ENCODE results near the gene YY1.
"Not testable (repeated sequence)": the region's sequence is repeated elsewhere in the genome, so short reads cannot be mapped to it uniquely, and the experiment has no call there.

Gene YY1
- total RNA-seq: 182 to 260 reads per million in 2 donors

DNA sequence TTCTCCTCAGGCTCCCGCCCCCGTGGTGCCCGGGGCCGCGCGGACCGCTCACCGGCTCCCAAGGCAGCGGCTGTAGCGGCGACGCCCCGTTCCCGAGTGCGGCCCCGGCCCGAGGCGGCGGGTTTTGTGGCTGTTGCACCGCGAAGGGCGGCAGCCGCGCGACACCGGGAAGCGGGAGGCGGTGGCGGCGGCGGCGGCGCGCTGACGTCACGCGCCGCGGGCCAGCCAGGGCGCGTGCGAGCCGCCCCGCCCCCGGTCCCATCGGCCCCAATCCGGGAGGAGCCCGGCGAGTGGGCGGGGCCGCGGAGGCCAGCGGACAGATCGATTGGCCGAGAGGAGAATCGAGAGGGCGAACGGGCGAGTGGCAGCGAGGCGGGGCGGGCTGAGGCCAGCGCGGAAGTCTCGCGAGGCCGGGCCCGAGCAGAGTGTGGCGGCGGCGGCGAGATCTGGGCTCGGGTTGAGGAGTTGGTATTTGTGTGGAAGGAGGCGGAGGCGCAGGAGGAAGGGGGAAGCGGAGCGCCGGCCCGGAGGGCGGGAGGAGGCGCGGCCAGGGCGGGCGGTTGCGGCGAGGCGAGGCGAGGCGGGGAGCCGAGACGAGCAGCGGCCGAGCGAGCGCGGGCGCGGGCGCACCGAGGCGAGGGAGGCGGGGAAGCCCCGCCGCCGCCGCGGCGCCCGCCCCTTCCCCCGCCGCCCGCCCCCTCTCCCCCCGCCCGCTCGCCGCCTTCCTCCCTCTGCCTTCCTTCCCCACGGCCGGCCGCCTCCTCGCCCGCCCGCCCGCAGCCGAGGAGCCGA lies at the start of gene YY1:
Gene YY1, plus strand, starts transcription at position 726 of the 792 bp plus-strand sequence. CDS start 101 bp downstream, outside the sequence.
- DNase-seq: peak; percentile 99

DNA sequence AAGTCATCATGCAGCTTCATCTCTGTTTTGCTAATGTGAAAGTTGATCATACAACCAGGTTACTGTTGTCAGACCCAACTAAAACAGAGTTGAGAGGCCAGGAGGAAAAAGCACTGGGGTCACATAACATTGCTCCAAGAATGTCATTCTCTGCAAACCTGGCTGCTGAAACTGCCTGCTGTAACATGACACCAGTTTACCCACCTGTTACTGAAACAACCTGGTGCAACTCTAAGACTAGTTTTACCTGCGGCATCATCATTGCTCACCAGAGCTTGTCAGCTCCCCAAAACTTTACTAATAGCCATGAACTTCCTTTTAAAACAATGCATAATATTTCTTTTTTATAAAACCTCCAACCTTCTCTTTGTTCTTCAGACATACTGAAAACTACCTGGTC lies 48.8 kb upstream of the YY1 start:
- DNase-seq: no peak

DNA sequence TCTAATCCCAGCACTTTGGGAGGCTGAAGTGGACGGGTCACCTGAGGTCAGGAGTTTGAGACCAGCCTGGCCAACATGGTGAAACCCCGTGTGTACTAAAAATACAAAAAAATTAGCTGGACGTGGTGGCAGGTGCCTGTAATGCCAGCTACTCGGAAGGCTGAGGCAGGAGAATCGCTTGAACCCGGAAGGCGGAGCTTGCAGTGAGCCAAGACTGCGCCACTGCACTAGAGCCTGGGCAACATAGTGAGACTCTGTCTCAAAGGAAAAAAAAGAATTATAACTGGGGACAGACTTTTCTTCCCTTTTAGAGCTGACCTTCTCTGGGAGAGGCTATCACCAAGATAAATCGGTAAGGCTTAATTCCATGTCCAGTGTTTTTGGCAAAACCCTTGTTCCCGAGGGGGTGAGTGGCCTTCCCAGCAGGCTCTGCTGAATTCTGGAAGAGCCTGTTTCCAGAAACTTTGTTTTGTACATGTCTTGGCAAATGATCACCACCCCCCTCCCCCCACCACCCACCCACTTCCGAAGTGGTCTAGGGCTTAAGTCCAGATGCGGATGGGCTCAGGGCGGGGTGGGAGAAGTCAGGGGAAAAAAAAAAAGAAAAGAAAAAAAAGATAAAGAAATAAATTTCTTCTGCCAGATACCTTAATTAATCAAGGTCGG lies 47.2 kb upstream of the YY1 start:
- DNase-seq: no peak

DNA sequence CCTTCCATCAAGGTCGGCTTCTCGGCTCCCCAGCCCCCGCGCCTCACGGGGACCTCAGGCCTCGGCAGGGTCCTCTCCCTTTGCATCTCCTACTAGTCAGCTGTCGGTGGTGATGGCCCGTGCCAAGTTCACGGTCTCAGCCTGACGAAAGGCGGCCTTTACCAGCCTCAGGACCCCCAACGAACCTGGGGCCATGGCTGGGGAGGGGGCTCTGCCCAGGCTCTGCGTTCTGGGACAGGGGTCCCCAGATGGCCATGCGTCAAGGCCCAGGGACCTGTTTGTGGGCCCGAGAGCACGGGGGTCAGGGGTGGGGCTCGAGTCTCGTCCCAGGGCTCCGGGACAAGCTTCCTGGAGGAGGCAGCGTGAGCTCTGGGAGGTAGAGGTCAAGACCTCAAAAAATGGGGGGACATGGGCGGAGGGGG lies 46.7 kb upstream of the YY1 start:
- no peak for DNase-seq

DNA sequence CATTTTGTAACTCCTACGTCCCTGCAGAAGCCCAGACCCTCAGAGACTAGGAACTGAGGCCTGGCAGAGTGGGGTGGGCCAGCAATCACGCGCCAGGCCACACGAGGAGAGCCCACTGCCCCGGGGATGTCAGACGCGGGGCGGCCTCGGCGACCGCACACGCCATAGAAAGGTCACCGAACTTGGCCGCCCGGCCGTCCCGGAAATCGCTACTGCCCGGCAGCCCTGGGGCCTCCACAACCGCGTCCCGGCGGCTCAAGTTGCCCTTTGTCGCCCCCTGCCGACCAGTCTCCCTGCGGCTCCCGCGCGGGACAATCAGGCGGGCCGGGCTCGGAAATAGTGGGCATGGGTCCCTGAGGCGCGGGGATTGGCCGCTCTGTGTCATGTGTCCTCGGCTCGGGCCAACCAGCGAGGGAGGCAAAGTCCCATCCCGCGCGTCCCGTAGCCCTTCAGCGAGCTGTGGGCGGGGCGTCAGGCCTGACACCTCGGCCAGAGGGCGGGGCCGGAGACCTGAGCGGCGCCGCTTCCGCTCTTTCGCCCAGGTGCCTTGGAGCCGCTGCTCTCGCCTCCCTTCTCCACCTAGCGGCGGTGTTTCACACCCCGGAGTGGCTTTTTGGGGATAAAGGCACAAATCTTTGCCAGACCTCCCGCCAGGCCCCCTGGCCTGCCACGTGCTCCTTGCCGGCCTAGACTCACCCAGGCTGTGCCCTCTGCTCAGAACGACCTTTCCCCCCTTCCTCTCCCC lies 46.1 kb upstream of the YY1 start:
- peak; percentile 99 for DNase-seq

DNA sequence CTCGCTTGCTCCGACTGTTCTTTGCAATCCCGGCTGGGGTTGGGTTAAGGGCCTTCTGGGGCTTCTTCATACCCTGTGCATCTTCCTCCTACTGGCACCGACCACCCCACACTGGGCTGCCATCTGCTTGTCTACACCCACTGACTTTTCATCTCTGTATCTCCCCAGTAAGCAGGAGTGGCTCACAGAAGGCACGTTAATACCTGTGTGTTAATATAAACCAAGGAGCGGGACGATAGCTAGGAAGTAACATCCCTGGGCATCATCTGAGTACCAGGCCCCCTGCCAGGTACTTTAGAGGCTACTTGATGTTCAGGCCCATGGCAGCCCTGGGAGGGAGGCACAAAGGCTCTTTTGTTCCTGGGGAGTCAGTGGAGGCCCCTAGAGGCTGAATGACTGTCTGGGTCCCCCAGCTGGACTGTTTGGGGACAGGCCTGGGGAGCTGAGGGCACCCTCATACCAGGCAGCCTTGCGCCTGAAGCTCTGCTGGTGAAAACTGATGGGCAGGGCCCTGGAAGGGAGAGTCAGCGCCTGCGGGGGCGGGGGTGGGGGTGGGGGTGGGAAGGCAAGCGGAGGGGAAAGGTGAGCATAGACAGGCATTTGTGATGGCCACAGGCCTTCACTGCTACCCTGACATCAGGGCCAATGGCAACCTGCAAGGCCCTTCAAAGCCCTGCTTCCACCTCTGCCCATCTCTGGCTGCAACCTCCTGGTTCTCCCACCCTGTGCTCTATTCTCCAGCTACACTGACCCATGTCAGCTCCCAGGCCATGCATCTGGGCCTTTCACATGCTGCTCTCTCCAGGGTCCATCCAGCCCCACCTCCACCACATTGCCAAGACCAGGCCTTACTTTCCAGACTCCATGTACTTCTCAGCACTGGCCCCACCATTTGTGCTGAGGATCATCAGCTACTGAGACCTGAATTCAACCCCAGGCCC lies 45.3 kb upstream of the YY1 start:
- DNase-seq: no peak

DNA sequence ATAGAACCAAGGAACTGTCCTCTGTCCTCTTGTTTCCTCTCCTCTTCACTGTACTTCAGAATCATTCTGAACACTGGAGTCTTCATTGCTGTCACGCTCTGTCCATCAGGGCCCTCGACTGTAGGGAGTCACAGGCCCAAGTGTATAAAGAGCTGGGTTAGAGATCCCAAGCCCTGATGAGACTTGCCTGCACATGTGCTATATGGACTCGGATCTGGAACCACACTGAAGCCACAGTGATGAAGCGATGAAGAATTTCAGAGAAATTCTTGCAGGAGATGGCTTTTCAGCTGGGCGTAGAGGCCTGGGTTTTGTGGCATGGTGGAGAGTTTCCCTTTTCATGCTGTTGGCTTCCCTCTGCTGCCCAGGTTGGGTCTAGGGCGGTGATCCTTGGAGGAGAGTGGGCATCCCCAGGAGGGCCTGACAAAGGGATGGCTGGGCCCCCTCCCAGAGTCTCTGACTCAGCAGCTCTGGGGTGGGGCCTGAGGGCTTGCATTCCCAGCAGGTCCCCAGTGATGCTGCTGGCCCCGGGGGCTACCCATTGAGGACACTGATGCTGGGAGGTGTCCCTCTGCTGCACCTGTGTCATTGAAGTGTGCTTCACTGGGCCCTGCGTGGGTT lies 39.6 kb upstream of the YY1 start:
- no peak for DNase-seq

DNA sequence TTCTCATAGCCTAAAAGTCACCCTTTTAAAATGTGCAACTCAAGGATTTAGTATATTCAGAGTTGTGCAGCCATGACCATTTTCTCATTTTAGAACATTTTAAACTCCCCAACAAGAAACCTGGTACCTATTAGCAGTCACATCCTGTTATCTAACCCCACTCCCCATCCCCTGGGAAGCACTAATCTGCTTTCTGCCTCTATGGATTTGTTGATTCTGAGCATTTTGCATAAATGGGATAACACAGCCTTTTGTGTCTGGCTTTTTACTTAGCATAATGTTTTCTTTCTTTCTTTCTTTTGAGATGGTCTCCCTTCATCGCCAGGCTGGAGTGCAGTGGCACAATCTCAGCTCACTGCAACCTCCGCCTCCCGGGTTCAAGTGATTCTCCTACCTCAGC lies 38.6 kb upstream of the YY1 start:
- no peak for DNase-seq

DNA sequence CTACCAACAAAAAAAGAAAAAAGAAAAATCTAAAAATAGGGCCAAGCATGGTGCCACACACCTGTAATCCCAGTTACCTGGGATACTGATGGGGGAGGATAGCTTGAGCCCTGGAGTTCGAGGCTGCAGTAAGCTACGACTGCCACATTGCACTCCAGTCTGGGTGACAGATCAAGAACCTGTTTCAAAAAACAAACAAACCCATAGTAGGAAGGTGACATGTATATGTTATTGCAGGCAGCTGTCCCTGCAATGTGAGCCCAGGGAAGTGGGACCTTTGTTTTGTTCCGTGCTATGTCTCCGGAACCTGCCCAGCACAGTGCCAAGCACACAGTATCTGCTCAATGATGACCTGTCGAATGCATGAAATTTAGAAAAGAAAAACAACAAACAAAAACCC lies 37.2 kb upstream of the YY1 start:
- DNase-seq: no peak

DNA sequence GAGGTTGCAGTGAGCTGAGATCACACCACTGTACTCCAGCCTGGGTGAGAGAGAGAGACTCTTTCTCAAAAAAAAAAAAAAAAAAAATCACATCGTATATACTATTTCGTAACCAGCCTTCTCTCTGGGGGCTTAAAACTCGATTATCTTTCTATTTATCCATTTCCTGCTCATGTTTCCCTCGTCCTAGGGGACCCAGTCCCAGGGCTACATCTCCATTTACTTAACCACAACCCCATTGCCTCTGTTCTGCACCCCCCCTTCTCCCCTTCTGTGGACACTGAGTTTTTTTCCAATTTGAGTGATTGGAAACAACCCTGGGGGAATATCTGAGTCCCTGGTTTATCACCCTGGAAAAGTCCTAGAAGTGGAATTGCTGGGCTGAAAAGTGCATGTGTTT lies 36.2 kb upstream of the YY1 start:
- no peak for DNase-seq

DNA sequence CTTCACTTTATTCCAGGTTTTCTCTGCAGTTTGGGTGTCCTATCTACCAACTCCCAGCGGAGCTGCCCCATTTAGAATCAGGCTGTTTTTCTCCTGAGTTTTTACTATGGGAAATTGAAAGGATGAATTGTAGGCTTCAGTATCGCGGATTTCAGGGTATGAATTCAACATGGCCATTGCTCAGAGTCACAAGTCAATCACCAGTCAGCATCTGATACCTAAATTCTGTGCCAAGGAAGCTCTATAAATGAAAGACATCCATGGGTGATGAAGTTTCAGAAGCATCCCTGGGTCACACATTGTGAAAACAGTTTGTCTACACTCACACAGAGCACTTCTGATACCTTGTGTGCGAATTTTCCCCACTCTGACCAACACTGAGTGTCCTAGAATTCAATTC lies 35.8 kb upstream of the YY1 start:
- DNase-seq: no peak

DNA sequence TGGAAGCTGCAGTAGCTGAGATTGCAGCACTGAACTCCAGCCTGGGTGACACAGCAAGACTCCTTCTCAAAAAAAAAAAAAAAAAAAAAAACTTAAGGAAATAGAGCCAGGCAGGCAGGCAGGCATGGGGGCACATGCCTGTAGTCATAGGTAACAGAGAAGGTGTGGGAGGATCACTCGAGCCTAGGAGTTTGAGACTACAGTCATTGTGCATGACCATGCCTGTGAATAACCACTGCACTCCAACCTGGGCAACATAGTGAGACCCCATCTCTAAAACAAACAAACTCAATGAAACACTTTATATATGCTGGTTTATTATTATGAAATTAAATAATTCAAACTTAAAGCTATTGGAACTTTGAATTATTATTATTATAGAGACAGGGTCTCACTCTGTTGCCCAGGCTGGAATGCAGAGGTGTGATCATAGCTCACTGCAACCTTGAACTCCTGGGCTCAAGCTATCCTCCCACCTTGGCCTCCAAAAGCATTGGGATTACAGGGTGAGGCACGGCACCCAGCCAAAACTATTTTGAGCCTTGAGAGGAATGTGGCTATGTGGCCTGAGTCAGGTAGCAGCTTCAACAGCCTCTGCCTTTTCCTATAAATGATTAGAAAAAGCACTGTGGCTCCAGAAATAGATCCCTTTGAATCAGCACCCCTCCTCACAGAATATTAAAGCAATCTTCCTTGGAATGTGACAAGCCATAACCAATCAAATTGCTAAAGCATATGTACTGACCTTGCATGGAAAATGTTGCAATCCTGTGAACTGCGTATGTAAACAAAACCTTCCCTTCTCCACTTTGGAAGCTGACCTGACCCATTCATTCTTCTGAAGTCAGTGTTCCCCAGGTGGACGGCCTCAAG lies 34.7 kb upstream of the YY1 start:
- DNase-seq: no peak

DNA sequence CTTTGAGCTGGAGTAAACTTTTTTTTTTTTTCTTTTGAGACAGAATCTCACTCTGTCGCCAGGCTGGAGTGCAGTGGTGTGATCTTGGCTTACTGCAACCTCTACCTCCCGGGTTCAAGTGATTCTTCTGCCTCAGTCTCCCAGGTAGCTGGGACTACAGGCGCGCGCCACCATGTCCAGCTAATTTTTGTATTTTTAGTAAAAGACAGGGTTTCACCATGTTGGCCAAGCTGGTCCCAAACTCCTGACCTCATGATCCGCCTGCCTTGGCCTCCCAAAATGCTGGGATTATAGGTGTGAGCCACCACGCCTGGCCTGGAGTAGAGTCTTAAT lies 34.1 kb upstream of the YY1 start:
- DNase-seq: not testable (repeated sequence)

DNA sequence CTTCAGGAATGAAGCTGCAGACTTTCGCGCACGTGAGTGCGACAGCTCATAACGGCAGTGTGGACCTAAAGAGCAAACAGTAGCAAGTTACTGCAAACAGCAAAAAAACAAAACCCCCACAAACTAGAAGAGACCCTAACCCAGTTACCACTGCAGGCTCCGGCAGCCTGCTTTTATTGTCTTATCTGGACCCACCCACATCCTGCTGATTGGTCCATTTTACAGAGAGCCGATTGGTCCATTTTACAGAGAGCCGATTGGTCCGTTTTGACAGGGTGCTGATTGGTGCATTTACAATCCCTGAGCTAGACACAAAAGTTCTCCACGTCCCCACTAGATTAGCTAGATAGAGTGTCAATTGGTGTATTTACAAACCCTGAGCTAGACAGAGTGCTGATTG lies 31.4 kb upstream of the YY1 start:
- not testable (repeated sequence) for DNase-seq

DNA sequence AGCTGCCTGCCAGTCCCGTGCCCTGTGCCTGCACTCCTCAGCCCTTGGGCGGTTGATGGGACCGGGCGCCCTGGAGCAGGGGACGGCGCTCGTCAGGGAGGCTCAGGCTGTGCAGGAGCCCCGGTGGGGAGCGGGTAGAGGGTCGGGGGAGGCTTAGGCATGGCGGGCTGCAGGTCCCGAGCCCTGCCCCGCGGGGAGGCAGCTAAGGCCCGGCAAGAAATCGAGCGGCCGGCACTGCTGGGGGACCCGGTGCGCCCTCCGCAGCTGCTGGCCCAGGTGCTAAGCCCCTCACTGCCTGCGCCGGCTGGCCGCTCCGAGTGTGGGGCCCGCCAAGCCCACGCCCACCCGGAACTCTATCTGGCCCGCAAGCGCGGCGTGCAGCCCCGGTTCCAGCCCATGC lies 30.8 kb upstream of the YY1 start:
- not testable (repeated sequence) for DNase-seq

DNA sequence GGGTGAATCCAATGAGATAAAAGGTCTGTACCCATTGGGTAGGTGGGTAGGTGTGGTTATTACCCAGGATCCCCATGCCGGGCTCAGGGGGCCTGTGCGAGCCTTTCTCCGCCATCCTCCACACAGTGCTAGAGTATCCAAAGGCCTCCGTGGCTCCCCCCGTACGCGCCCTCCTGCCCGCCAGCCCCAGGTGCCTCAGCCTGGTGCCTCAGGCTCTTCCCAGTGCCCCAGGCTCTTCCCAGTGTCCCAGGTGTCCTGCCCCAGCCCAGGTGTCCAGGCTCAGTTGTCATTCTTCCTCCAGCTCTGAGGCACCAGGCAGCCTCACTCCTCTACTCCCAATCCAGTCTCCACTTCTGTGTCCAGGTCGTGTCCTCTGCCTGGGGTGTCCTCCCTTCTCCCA lies 27.6 kb upstream of the YY1 start:
- DNase-seq: no peak

DNA sequence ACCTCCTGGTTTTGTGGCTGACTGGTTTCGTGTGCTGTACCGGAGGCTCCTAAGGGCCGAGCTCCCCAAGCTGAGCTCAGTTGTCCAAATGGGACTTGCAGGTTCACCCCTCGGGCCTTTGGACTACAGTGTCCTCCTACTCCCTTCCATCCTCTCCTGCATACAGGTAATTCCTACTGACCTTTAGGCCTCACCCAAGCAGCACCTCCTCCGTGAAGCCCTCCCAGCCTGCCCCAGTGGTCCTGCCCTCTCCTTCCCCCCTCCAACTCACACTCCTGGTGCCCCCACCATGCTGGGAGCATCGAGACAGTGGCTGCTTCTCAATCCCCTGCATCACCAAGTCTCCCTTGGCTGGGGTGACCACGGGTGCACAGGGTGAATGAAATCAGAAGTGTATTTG lies 27.1 kb upstream of the YY1 start:
- DNase-seq: no peak

DNA sequence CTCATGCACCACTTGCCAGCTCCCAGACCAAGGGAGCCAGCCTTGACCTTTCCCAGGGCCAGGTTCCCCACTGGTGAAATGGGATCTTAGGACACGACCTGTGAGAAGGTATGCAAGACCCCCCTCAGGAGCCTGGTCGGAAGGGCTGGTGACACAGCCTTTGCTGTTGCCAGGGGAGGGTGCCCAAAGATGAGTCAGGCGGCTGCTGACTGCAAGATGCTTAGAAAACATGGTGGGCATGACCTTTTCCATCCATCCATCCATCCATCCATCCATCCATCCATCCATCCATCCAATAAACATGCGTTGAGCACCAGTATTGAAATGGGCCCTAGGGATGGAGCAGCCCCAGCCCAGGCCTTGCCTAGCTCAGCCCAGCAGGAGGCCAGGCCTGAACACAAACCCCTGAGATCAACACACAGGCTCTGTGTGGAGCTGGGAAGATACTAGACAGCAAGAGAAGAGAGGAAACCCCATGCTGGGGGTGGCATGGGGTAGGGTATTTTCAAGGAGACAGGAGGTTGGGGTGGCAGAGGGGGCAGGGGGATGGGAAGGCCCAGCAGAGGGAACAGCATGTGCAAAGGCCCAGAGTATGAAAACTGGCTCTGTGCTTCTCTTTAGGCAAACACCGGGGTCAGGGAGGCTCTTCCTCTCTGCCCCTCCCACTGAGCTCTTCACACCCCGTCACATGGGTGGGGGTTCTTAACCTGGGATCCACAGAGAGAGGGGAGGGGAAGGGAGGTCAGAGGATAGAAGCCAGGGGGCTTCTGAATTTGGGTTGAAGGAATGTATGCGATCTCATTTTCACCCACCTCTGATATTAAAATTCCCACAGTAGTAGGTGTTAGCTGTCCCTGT lies 26.2 kb upstream of the YY1 start:
- DNase-seq: no peak

DNA sequence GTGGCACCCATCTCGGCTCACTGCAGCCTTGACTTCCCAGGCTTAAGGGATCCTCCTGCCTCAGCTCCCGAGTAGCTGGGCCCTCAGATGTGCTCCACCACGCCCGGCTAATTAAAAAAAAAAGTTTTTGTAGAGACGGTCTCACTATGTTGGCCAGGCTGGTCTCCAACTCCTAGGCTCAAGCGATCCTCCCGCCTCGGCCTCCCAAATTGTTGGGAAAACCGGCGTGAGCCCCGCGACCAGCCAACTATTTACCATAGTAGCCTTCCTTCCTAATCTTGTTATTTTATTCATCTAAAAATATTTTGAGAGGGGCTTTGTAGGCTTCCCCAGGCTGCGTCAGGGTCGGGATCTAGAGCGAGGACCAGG lies 25.4 kb upstream of the YY1 start:
- no peak for DNase-seq

Measured in T-helper 9 cell (primary cell).